ENCODE measurements around the gene PPP2R5D. TPM values are rescaled to one million over a fixed set of nuclear protein-coding genes. Genes with fewer than 3 reads are reported as not detected.

The PPP2R5D gene
- total RNA-seq, 1 donor from 2014 or later, result 25.3 TPM

Other genes starting within 250 kb of the PPP2R5D start
- gene TBCC, start 238.5 kb upstream of the PPP2R5D start, total RNA-seq, result 11.0 TPM
- gene BICRAL, start 202.5 kb upstream of the PPP2R5D start, total RNA-seq, result 11.3 TPM
- 46.9 TPM for gene RPL7L1, start 105.0 kb upstream of the PPP2R5D start, total RNA-seq
- not detected for gene PTCRA, start 68.5 kb upstream of the PPP2R5D start, total RNA-seq
- gene CNPY3, start 55.1 kb upstream of the PPP2R5D start, total RNA-seq, result 19.8 TPM
- 0.30 TPM for gene GNMT, start 23.8 kb upstream of the PPP2R5D start, total RNA-seq
- gene PEX6, start 5.4 kb upstream of the PPP2R5D start, total RNA-seq, result 14.6 TPM
- 33.8 TPM for gene MEA1, start 29.4 kb downstream of the PPP2R5D start, total RNA-seq
- 74.9 TPM for gene KLHDC3, start 29.7 kb downstream of the PPP2R5D start, total RNA-seq
- gene RRP36, start 37.1 kb downstream of the PPP2R5D start, total RNA-seq, result 26.4 TPM
- gene CUL7, start 69.3 kb downstream of the PPP2R5D start, total RNA-seq, result 11.0 TPM
- gene MRPL2, start 74.9 kb downstream of the PPP2R5D start, total RNA-seq, result 76.4 TPM
- 31.1 TPM for gene KLC4, start 75.1 kb downstream of the PPP2R5D start, total RNA-seq
- 2.7 TPM for gene PTK7, start 91.7 kb downstream of the PPP2R5D start, total RNA-seq
- gene SRF, start 186.7 kb downstream of the PPP2R5D start, total RNA-seq, result 81.2 TPM
- gene CUL9, start 197.6 kb downstream of the PPP2R5D start, total RNA-seq, result 15.6 TPM
- 23.2 TPM for gene DNPH1, start 244.9 kb downstream of the PPP2R5D start, total RNA-seq